Fibroblast of gingiva (primary cell): ENCODE results near the gene FUT8.

Source experiments
- DNase-seq: peaks from one replicate; pipeline ENCODE4 v3.0.0-alpha.2; 2011; ENCODE audit warnings: low read depth

FUT8 gene

DNA sequence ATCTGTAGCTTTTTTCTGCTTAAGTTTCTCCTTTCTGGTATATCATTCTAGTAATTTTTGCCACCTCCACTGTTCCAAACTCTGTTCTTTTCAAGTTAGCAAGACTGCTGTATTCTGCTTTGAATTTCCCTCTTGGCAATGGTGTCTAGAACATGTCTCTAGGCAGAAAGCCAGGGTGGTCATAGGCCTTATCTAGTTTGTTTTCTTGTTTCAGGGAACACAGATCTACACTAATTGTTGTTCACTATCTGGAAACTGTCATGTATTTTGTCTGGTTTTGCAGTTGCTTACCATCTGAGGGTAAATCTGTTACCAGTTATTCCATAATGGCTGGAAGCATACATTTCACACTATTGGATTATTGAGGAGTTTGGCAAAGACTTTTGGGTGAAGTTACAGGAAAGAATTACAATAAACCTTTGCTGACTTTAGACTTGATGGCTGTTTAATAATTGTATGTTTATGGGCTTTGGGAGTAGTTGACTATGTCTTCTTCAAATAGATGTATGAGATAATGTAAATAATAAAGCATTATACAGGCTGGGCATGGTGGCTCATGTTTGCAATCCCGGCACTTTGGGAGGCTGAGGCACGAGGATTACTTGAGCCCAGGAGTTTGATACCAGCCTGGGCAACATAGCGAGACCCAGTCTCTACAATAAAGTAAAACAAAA lies 41.4 kb downstream of the FUT8 start:
- DNase-seq = no peak

DNA sequence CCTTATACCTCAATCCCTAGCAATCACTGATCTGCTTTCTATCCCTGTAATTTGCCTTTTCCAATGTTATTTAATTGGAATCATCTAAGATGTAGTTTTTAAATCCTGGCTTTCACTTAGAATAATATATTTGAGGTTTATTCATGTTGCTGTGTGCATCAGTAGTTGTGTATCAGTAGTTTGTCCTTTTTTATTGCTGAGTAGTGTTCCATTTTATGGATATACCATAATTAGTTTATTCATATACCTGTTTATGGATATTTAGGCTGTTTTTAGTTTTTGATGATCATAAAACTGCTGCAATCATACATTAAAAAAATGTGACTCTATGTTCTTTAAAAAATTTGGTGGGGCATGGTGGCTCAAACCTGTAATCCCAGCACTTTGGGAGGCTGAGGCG lies 43.7 kb downstream of the FUT8 start:
- DNase-seq = no peak

DNA sequence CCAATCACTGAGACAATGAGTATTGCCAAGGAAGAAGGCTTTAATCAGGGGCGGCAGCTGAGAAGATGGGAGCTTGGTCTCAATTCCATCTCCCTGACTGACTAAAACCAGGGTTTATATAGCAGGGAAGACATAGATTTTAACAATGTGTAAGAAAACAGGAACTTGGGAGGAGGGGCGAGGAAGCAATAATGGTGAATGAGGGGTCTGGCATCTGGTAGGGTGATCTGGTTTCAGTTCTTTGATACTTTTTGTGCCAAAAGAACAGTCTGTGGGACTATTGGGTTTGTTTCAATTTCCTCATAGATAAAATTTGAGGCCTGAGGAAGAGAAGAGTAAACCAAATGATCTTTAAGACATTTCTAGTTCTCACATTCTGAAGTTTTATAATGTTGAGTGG lies 49.2 kb downstream of the FUT8 start:
- DNase-seq = peak; percentile 33

DNA sequence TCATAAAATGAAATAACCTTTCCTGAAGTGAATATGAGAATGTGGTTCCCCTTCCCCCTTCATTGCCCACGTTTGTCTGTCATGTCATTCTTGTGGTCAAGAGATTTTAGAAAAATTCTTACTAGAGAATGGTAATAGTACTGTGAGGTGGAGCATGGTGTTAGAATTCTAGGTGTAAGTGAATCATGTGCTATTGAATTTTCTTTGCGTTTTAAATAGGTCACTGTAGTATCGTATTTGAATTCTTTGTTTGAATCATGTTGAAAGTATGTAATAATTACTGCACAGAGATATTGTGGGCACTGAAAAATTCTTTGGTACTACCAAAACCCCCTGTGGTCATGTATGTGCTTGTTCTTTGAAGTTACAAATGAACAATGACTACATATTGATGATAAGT lies 49.9 kb downstream of the FUT8 start:
- peak; percentile 62 for DNase-seq

DNA sequence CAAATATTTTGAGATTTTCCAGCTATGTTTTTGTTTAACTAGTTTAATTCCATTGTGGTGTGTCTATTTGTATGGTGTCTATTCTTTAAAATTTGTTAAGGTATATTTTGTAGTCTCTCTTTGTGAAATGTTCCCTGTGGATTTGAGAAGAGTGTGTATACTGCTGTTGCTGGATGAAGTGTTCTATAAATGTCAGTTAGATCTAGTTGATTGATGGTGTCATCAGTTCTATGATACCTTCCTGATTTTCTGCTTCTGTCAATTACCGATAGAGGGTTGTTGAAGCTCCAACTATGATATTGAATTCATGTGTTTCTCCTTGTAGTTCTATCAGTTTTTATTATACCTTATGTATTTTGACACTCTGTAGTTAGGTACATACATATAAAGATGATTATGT lies 53.1 kb downstream of the FUT8 start:
- no peak for DNase-seq

DNA sequence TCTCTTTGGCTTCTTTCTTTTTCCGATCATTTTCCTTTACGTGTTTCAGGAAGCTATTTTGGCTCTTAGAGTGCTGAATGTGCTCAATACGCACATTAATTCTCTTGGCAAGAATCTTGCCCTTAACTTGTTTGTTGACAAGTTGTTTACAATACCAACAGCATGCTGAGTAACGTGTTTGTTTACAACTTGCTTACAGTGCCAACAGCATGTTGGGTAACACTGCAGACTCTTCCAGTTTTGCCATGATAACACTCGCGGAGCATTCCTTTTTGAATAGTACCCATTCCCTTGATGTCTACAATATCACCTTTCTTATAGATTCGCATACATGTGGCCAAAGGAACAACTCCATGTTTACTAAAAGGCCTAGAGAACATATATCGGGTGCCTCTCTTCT lies 55.4 kb downstream of the FUT8 start:
- peak; percentile 60 for DNase-seq

DNA sequence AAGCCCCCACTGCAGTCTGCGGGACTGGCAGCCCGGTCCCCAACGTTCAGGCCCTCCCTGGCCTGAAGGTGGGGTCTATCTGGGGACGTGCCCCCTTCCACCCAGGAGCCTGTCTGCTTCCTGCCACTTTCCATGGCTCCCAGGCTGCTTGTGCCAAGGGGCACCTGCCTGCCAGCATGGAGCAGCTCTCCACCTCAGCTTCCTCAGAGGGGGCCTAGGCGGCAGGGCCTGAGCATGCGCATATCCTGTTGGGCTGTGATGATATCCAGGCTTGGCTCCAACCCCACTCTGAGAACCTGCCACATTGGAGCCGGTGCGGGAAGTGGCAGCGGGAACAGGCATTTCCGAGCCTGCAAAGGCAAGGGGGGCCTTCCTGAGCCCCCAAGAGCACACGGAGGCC lies 57.4 kb downstream of the FUT8 start:
- no peak for DNase-seq

DNA sequence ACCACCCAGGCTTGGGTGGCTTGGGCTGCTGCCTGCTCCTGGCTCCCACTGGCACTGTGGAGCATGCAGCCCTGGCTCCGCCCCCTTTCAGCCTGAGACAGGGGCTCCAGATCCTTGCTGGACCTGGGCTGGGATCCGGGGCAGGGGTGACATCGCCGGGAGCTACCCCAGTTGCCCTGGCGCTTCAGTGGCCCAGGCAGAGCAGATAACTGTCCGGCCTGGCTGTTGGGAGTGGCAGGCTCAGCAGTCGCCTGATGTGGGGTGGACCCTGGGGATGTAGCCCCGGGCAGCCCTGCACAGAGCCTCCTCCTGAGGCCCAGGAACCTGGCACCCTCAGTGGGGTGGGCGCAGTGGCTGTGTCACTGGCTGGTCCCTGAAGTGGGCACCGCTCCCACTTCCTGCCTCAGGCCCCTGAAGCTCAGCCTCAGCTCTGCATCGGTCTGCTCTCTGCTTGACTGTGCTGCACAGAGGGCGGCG lies 57.9 kb downstream of the FUT8 start:
- DNase-seq = no peak

DNA sequence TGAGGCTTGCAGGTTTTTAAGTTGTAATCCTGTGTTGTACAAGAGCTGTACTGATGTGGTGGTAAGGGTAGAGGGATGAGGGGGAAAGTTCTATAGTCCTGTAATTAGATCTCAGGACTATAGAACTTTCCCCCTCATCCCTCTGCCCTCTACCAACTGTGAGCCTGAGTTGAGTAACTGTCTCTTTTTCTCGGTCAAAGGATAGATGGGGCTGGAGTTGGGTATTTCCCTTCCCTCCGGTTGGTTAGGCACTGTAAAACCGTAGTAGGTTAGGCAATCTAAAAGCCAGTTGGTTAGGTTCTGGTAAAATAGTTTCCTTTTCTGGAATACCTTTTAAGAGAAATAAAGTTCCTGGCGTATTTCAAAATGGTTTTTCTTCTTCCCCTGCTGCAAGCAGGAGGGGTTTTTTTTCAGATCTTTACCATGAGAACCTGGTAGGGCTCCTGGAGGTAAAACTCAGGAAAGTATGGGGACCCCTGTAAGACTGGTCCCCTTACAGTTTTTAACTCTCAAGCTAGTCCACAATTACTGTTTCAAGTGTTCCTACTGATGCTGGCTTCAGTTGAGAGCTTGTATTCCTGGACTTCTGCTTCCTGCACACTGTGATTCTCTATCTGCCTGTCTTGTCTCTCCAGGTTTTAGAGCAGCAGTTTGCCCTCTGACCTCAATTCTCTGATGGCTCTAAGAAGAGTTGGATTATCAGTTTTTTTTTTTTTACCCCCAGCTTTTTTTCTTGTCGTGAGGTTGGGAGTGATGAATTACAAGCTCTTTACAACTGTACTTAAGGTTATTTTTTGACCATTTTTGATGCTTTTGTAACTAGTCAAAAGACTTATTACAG lies 58.7 kb downstream of the FUT8 start:
- DNase-seq = no peak

DNA sequence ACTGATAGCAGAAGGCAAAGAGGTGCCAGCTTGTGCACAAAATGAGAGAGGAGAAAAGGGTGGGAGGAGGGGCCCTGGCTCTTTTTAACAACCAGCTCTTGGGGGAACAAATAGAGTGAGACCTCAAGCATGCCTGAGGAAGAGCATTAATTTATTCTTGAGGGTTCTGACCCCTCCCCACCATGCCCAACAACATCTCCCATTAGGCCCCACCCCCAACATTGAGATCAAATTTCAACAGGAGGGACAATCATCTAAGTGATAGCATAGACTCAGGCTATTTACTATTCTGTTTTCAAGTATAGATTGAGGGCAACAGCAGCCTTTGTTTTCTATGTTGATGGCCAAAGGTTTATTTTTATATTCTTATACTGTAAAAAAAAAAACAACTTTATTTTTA lies 59.7 kb downstream of the FUT8 start:
- DNase-seq = no peak

DNA sequence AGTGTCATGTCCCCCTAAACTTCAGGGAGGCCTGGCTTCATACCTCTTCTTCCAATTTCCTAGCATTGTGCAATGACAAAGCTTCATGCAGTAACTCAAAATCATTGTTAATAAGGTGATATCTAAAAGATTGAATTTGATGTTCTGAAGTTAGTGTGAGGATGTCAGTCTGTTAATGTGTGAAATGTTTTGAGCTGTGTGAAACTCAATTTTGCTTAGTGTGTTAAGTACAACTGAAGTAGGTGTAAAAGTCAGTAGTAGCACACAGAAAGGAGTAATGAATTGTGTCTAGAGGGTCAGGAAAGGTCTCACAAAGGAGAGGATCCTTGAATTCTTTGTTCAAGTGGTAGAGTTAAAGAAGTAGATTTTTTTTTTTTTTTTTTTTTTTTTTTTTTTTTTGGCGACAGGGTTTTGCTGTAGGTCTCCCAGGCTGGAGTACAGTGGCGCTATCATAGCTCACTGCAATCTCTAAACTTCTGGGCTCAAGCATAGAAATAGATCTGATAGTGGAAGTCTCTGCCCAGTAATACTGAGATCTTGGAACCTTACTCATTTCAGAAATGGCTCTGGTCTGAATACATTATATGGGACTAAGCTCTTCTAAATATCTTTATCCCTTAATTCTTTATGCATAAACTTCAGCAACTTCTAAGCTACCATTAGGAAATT lies 63.9 kb downstream of the FUT8 start:
- DNase-seq = no peak

DNA sequence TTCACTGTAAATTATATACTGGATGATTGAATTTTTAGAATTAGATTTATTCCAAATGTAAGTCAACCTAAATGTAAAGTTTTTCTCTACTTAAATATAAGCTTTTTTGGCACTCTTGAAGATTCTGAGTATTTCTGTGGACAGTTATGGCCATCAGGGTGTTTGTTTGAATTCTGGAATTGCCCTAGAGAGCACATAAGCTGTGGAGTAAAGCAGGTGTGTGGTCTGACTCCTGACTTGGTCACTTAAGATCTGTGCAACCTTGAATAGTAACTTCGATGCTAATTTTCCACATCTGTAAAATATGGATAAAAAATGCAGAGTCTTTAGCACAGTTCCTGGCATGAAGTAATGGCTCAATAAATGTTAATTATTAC lies 64.4 kb downstream of the FUT8 start:
- DNase-seq = no peak

DNA sequence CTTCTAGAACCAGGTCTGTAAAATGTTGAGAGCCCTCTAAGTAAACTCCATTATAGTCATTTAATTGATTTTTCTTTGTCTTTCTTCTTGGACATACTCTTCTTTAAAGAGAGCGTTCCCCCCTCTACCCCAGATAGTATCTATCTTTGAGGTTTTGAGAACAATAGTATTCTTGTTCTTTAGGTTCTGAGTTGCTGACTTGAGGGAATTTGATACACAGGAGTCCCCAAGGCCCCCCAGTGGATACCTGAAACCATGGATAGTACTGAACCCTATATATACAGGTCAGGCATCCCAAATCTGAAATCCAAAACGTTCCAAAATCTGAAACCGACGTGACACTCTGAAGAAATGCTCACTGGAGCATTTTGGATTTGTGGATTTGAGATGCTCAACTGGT lies 65.5 kb downstream of the FUT8 start:
- DNase-seq = no peak

DNA sequence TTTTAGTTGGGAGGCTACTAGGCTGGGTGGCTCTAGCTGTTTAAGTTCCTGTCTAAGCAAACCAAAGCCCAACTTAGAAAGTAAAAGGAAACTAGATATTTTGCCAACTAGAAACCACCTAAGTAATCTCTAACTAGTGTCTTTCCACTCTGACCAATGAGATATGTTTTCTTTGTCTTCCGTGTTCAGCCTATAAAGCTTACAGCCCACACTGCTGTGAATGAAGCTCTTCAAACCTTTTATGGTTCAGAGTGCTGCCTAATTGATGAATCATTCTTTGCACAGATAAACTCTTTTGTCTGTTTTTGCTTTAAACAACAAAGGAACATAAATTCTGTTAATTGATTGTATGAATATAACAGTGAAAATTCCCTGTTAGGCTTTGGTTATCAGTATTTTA lies 66.1 kb downstream of the FUT8 start:
- no peak for DNase-seq

DNA sequence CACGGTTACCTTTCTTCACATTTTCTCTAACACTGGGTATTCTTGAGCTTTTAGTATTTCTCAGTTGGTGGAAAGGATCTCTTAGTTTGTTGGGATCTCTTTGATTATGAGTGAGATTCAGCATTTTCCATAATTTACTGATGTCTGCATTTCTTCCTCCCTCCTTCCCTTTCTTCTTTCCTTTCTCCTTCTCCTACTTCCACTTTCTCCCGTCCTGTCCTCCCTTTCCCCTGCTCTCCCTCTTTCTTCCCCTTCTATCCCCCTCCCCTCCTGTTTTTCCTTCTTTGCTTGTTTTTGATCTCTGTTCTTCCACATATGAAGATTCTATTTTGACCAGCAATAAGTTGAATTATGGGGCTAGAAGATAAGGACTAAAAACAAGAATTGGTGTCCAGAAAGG lies 66.9 kb downstream of the FUT8 start:
- DNase-seq = no peak

DNA sequence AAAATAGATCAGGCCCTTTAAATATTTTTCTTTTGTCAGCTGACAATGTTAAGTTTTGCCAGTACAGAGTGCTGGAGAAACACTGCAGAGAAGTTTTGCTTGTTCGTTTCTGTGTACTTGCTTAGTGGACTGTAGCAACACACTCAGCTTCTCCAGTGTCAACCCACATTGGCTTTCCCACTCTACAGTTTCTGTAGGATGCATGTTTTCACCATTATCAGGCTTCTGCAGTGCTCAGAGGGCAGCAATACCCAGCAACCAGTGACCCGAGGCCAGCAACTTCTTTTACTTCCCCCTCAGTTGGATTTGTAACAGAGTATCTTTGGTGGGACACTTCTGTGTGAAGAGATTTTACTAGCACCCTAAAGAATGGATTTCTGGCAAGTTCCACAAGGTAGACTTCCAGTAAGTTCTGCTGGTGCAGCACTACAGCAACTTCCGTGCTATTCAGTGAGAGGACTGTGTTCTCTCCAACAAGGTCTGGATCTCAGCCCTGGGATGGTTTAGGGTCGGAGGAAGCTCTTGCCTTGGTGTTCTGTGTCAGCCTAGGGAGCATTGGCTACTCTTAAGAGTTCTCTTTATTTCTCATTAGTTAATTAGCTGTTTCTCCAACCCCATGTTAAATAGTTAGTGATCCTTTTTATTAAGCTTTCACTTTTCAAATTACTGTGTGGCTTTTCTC lies 70.4 kb downstream of the FUT8 start:
- no peak for DNase-seq

DNA sequence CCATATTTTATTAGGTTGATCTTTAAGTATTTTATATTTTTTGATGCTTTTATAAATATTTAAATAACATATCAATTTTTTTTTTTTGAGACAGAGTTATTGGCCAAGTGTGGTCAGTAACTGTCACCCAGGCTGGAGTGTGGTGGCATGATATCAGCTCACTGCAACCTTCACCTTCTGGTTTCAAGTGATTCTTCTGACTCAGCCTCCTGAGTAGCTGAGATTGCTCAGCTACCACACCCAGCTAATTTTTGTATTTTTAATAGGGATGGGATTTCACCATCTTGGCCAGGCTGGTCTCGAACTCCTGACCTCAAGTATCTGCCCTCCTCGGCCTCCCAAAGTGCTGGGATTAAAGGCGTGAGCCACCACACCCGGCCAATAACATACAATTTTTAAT lies 71.1 kb downstream of the FUT8 start:
- no peak for DNase-seq

DNA sequence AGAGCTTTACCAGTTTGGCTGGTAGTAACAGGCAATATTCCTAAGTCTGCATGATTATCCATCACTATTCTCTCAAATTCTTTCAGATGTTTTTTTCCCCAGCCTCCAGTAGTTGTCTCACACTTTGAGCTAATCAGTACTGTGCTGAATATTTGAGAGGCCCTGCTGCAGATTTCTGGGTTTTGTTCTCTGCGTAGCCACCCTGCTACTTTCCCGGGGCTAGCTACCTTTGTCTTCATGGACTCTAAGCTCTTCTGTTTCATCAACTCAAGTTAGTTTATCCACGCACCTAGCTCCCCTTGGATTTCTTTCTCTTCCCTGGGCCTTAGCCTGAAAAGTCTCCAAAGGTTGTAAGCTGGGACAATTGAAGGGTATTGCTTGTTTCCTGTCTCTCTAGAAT lies 73.0 kb downstream of the FUT8 start:
- no peak for DNase-seq

DNA sequence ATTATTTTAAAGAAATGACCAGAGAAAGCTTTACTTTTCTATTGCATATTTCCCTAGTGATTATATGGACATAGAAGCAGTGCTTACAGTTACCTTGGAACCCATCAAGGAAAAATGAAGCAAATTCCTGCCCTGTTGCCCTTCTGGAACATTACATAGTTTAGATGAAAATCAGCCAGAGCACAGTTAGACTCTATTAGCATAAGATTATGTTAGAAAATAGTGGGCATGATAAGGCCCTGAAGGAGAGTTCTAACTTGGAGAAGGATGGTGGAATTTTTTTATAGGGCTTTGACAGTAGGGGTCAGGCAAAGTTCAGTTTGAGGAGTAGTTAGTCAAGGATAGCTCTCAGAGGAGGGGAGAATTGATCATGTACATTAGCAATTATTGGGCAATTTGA lies 74.3 kb downstream of the FUT8 start:
- DNase-seq = no peak

DNA sequence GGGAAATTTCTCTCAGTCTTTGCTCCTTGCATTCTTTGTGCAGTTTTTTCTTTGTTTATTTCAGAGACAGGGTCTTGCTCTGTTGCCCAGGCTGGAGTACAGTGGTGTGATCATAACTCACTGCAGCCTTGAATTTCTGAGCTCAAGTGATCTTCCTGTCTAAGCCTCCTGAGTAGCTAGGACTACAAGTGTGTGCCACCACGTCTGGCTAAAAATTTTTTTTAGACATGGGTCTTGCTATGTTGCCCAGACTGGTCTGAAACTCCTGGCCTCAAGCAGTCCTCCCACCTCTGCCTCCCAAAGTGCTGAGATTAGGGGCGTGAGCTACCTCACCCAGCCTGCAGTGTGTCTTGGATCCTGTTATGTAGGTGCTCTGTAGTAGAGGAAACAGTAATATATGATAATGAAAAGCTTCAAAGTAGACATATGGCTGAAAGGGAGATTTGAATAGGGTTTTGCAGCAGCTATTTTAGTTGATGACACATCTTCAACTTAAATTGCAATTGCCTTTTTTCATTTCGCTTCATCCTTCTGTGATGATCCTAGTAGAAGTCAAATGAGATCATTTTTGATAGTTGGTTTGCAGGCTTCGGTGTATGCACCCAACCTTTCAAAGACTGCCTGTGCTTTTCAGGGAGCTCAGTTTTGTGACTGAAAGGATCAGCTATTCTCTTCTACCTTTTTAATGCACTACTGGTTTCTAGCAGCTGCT lies 75.4 kb downstream of the FUT8 start:
- DNase-seq = no peak

DNA sequence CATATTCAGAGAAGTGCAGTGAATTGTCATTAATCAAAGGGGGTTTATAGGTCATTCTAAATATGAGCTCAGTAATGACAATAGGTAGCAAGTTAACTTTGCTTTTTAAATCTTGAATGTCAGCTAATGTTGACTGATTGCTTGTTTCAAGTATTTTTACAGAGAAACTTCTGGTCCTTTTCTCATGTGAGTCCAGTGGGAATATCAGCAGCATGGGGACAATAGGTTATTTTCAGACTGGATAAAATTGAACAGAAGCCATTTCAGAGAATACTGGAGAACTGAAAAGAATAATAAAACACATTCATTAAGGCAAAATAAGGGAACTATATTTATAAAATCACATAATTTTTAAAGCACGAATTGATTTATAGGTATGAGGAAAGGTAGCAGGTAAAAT lies 78.7 kb downstream of the FUT8 start:
- DNase-seq = no peak

DNA sequence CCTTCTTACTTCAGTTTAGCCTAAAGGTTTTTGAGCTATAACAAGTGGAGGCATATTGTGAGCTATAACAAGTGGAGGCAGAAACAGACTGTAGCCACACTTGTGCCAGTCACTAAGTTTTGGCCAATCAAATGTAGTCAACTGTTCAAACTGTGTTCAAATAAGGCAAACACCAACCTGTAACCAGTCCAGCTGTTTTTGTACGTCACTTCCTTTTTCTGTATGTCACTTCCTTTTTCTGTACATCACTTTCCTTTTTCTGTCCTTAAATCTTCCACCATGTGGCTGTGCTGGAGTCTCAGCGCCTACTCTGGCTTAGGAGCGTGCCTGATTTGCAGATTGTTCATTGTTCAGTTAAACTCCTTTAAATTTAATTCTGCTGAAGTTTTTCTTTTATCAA lies 79.7 kb downstream of the FUT8 start:
- DNase-seq = no peak
